ENCODE data around the gene SPSB2.
"Not testable (repeated sequence)": the region's sequence is repeated elsewhere in the genome, so short reads cannot be mapped to it uniquely, and the experiment has no call there.

SPSB2 gene

GRCh38 chr12:6899837-6900519, 26.9 kb upstream of the SPSB2 start:
- no peak for DNase-seq (ENCODE audit: low spot score)

- no peak for DNase-seq (ENCODE audit: low spot score)
Measured at GRCh38 chr12:6899427-6899826, 26.3 kb upstream of the SPSB2 start.

- no peak for DNase-seq (ENCODE audit: low spot score)
Measured at GRCh38 chr12:6896846-6897435, 23.8 kb upstream of the SPSB2 start.

- DNase-seq (ENCODE audit: low spot score) = no peak
Measured at GRCh38 chr12:6894321-6894720, 21.2 kb upstream of the SPSB2 start.

GRCh38 chr12:6892683-6893082, 19.6 kb upstream of the SPSB2 start:
- DNase-seq (ENCODE audit: low spot score) = not testable (repeated sequence)

GRCh38 chr12:6891646-6892001, 18.5 kb upstream of the SPSB2 start:
- DNase-seq (ENCODE audit: low spot score) = no peak

- peak; percentile 98 for DNase-seq (ENCODE audit: low spot score)
Measured at GRCh38 chr12:6890789-6891645, 17.9 kb upstream of the SPSB2 start.

- DNase-seq (ENCODE audit: low spot score) = not testable (repeated sequence)
Measured at GRCh38 chr12:6889775-6890573, 16.9 kb upstream of the SPSB2 start.

- DNase-seq (ENCODE audit: low spot score) = not testable (repeated sequence)
Measured at GRCh38 chr12:6888794-6889193, 15.7 kb upstream of the SPSB2 start.

- no peak for DNase-seq (ENCODE audit: low spot score)
Measured at GRCh38 chr12:6888360-6888759, 15.3 kb upstream of the SPSB2 start.

- no peak for DNase-seq (ENCODE audit: low spot score)
Measured at GRCh38 chr12:6887460-6887859, 14.4 kb upstream of the SPSB2 start.

GRCh38 chr12:6886206-6886999, 13.3 kb upstream of the SPSB2 start:
- not testable (repeated sequence) for DNase-seq (ENCODE audit: low spot score)

GRCh38 chr12:6884539-6884938, 11.4 kb upstream of the SPSB2 start:
- DNase-seq (ENCODE audit: low spot score) = no peak

- no peak for DNase-seq (ENCODE audit: low spot score)
Measured at GRCh38 chr12:6883683-6884082, 10.6 kb upstream of the SPSB2 start.

GRCh38 chr12:6883252-6883651, 10.1 kb upstream of the SPSB2 start:
- no peak for DNase-seq (ENCODE audit: low spot score)

- DNase-seq (ENCODE audit: low spot score) = not testable (repeated sequence)
Measured at GRCh38 chr12:6879824-6880223, 6.7 kb upstream of the SPSB2 start.

GRCh38 chr12:6874015-6874368, 889 bp upstream of the SPSB2 start:
- not testable (repeated sequence) for DNase-seq (ENCODE audit: low spot score)

GRCh38 chr12:6872073-6873048, 742 bp downstream of the SPSB2 start:
- DNase-seq (ENCODE audit: low spot score) = peak; percentile 90

- peak; percentile 37 for DNase-seq (ENCODE audit: low spot score)
Measured at GRCh38 chr12:6871052-6871957, 1.8 kb downstream of the SPSB2 start.
